Muscle of leg (tissue), 16 donors: ENCODE results near the gene GABRR1. TPM values are rescaled to one million over a fixed set of nuclear protein-coding genes. Genes with fewer than 3 reads are reported as not detected.

Source experiments
- DNase-seq: peaks from one replicate; pipeline ENCODE4 v3.0.0; 2013
- H3K27ac ChIP-seq: one replicate; pipeline ENCODE4 v1.5.1; 2013; ENCODE audit warnings: mild to moderate bottlenecking, low read length, control low read depth
- H3K27me3 ChIP-seq: one replicate; pipeline ENCODE4 v1.6.1; 2013; ENCODE audit warnings: low read length; ENCODE audit not compliant: control insufficient read depth, insufficient read depth
- H3K36me3 ChIP-seq: one replicate; pipeline ENCODE4 v1.6.1; 2013; ENCODE audit warnings: low read length; ENCODE audit not compliant: control insufficient read depth, insufficient read depth
- H3K4me1 ChIP-seq: one replicate; pipeline ENCODE4 v1.6.1; 2013; ENCODE audit warnings: low read length; ENCODE audit not compliant: control insufficient read depth, insufficient read depth
- H3K4me3 ChIP-seq: one replicate; pipeline ENCODE4 v1.5.1; 2013; ENCODE audit warnings: low read length, control low read depth
- H3K9me3 ChIP-seq: replicated peaks from 2 replicates; pipeline ENCODE4 v1.6.1; 2013; ENCODE audit warnings: low read depth, low read length; ENCODE audit not compliant: control insufficient read depth
- WGBS: methylation state at CpG from one replicate; pipeline ENCODE4 v1.1.5; 2013; ENCODE audit warnings: missing lambda C conversion rate; ENCODE audit not compliant: insufficient coverage; 5-methylcytosine and 5-hydroxymethylcytosine counted together
- long read RNA-seq, 11 donors: transcript quantifications; one replicate each; lab custom pipeline, GENCODE V29; 2026
- polyA plus RNA-seq, 8 donors: library from polyadenylated mRNA; unstranded; fragments of 120-200 nt; gene quantifications; one replicate each; pipeline versions ENCODE4 v1.2.1 to v1.2.3, GENCODE V29; 2013; ENCODE audit warnings: inconsistent platforms in 1 of 8, low replicate concordance in 1 of 8; ENCODE audit not compliant: insufficient read length in 8 of 8, insufficient read depth in 1 of 8
- total RNA-seq: library from RNA; stranded (reverse); fragments of 120-200 nt; gene quantifications from one replicate; pipeline ENCODE4 v1.2.4, GENCODE V29; 2013

Gene GABRR1
- total RNA-seq: 0.40 TPM
- 1 to 10 TPM in 1 of 8 donors, under 1 TPM in 7; 0.47 to 1.1 (median 0.88) TPM for polyA plus RNA-seq
- long read RNA-seq, donor 1: 0 reads
- long read RNA-seq, donor 2: 0 reads
- long read RNA-seq, donor 3: 0 reads
- long read RNA-seq, donor 4: 0 reads
- long read RNA-seq, donor 5, partial matches to known transcripts: 0 of 1 reads
- long read RNA-seq, donor 5, other reads (novel, unspliced or antisense): 0 of 1 reads
- long read RNA-seq, donor 6: 0 reads
- long read RNA-seq, donor 7: 0 reads
- long read RNA-seq, donor 8: 0 reads
- long read RNA-seq, donor 9, partial matches to known transcripts: 150 of 156 reads
- long read RNA-seq, donor 9, other reads (novel, unspliced or antisense): 6 of 156 reads
- long read RNA-seq, donor 10: 0 reads
- long read RNA-seq, donor 11: 0 reads

DNA sequence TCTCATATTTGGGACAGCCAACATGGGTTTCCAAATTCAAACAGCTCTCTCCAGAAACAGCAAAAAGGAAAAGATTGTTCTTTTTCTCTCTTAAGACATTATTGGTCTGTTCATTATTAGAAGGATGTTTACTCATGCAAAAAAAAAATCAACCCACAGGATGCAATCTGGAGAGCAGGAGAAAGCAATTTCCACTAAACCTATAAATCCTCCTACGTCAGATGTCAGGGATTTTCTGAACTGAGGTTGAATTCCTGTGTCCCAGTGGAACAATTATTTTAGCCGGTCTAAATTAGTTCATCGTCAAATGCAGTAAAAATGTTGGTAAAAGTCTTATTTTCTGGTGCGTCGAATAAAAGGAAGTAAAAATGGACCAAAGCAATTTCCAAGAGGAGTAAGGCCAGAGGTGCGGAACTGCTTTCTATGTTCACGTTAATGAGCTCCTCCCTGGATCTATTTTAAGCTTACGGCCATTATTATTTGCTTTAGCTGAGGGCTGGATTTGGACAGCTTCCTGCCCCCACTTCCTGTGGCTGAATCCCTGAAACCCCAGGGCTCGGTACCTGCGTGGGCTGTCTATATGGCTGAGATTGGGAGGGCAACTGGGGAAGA lies at the start of gene GABRR1:
Gene GABRR1, minus strand, starts transcription at position 60 of the 612 bp plus-strand sequence. Its CDS starts 36 bp downstream, at position 24.
- no peaks in the 10 kb centered on the region for H3K9me3 ChIP-seq
- no peak within 1 kb of the TSS for H3K27ac ChIP-seq
- H3K36me3 ChIP-seq: no peaks in the 10 kb centered on the region
- no peak within 1 kb of the TSS for H3K4me3 ChIP-seq
- H3K27me3 ChIP-seq: no peaks in the 10 kb centered on the region
- H3K4me1 ChIP-seq: peaks cover 10% of the 10 kb centered on the region
- 7% methylated on average over 3 of the region's 10 CpGs for WGBS
- DNase-seq: peak; percentile 45

GRCh38 chr6:89264296-89264695 lies 47.1 kb upstream of the GABRR1 start:
- no peak overlapping the region for H3K27ac ChIP-seq
- H3K27me3 ChIP-seq: no peaks in the 10 kb centered on the region
- DNase-seq: no peak
- no peak overlapping the region for H3K4me3 ChIP-seq
- no peaks in the 10 kb centered on the region for H3K9me3 ChIP-seq
- no peaks in the 10 kb centered on the region for H3K36me3 ChIP-seq
- 95% methylated on average over 16 of the region's 20 CpGs for WGBS
- peaks cover 7% of the 10 kb centered on the region for H3K4me1 ChIP-seq

DNA sequence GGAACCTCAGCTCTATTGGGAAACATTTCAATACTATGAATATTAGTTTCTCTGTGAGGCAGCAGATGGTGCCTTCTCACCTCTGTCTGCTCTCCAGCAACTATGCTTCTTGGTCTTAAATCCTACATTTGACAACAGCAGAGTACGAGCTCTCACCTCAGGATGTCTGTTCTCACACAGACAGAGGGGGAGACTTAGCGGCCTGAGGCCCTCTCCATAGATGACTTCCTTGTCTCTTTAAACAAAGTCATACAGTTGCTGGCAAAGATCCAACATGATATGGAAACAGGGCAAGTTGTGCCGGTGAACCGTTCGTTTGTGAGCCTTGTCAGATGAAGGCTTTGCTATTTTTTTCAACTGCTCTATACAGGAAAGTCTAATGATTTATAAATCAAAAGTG lies 43.7 kb upstream of the GABRR1 start:
- no peaks in the 10 kb centered on the region for H3K9me3 ChIP-seq
- H3K4me3 ChIP-seq: no peak overlapping the region
- H3K4me1 ChIP-seq: peaks cover 7% of the 10 kb centered on the region
- H3K36me3 ChIP-seq: no peaks in the 10 kb centered on the region
- no peaks in the 10 kb centered on the region for H3K27me3 ChIP-seq
- peak; percentile 38 for DNase-seq
- 60% methylated on average over 1 of the region's 5 CpGs for WGBS
- no peak overlapping the region for H3K27ac ChIP-seq

DNA sequence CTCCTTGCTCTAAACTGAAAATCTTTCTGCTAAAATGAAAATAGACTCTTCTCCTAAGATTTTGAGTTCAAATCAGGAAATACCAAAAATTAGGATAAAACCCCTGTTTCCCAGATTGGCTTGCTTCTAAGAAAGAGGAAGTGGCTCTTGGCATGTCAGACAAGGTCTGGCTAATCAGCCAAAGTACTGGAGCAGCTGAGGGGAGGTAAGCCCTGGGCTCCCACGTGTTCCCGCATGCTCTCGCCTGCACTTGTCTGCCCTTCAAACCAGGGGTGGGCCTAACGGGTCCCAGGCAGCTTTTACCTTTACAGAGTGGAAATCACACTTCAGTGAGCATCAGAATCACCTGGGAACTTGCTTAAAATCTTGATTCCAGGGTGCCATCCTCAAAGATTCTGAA lies 43.2 kb upstream of the GABRR1 start:
- Histone ChIP-seq H3K36me3 (no peaks in the 10 kb centered on the region), H3K4me1 (peaks cover 7% of the 10 kb centered on the region), H3K4me3 (no peak overlapping the region), H3K9me3 (no peaks in the 10 kb centered on the region), H3K27me3 (no peaks in the 10 kb centered on the region), H3K27ac (no peak overlapping the region)
- WGBS: 70% methylated on average over 4 of the region's 4 CpGs
- DNase-seq: peak; percentile 7

GRCh38 chr6:89258912-89259311 lies 41.8 kb upstream of the GABRR1 start:
- peaks cover 7% of the 10 kb centered on the region for H3K4me1 ChIP-seq
- DNase-seq: no peak
- H3K36me3 ChIP-seq: no peaks in the 10 kb centered on the region
- H3K4me3 ChIP-seq: no peak overlapping the region
- no CpG with 5 or more reads among the region's 3 CpGs for WGBS
- H3K27ac ChIP-seq: no peak overlapping the region
- no peaks in the 10 kb centered on the region for H3K9me3 ChIP-seq
- no peaks in the 10 kb centered on the region for H3K27me3 ChIP-seq

- Histone ChIP-seq H3K36me3 (no peaks in the 10 kb centered on the region), H3K27me3 (no peaks in the 10 kb centered on the region), H3K4me3 (no peak overlapping the region), H3K27ac (no peak overlapping the region), H3K9me3 (no peaks in the 10 kb centered on the region), H3K4me1 (peaks cover 7% of the 10 kb centered on the region)
- no peak for DNase-seq
- 84% methylated on average over 2 of the region's 4 CpGs for WGBS
Measured at GRCh38 chr6:89257781-89258180, 40.6 kb upstream of the GABRR1 start.

GRCh38 chr6:89257346-89257745 lies 40.2 kb upstream of the GABRR1 start:
- peaks cover 7% of the 10 kb centered on the region for H3K4me1 ChIP-seq
- no peak for DNase-seq

GRCh38 chr6:89255417-89255816 lies 38.3 kb upstream of the GABRR1 start:
- no peaks in the 10 kb centered on the region for H3K27me3 ChIP-seq
- no peaks in the 10 kb centered on the region for H3K36me3 ChIP-seq
- no peak for DNase-seq
- no peak overlapping the region for H3K4me3 ChIP-seq
- no peak overlapping the region for H3K27ac ChIP-seq
- no peaks in the 10 kb centered on the region for H3K9me3 ChIP-seq
- WGBS: no CpG with 5 or more reads among the region's 4 CpGs
- H3K4me1 ChIP-seq: peaks cover 4% of the 10 kb centered on the region

More at GRCh38 chr6:89257346-89257745, 40.2 kb upstream of the GABRR1 start:
- H3K27ac ChIP-seq: no peak overlapping the region
- H3K27me3 ChIP-seq: no peaks in the 10 kb centered on the region
- H3K36me3 ChIP-seq: no peaks in the 10 kb centered on the region
- 74% methylated on average over 5 of the region's 6 CpGs for WGBS
- no peak overlapping the region for H3K4me3 ChIP-seq
- H3K9me3 ChIP-seq: no peaks in the 10 kb centered on the region

- no peaks in the 10 kb centered on the region for H3K36me3 ChIP-seq
- DNase-seq: no peak
- H3K4me3 ChIP-seq: no peak overlapping the region
- no peak overlapping the region for H3K27ac ChIP-seq
- H3K27me3 ChIP-seq: no peaks in the 10 kb centered on the region
- H3K9me3 ChIP-seq: no peaks in the 10 kb centered on the region
- H3K4me1 ChIP-seq: peaks cover 2% of the 10 kb centered on the region
Measured at GRCh38 chr6:89254569-89254968, 37.4 kb upstream of the GABRR1 start.

DNA sequence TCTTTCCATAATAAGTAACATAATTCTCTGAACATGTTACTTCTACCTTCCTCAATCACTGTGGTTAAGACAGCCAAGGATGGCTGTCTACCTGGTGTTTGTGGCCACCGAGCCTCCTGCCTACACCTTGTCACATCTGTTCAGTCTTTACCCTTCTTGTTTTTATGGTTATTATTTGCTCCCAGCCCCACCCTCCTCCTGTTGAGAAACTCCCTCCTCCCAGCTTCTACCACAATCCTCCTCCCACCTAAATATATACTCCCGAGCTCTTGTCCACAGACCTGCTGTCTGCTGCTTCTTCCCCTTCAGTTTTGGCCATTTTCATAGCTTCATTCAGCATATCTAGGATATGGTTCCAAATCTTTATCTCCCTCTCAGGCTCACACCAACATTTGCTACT lies 35.7 kb upstream of the GABRR1 start:
- Histone ChIP-seq H3K4me3 (no peak overlapping the region), H3K9me3 (no peaks in the 10 kb centered on the region), H3K4me1 (peaks cover 2% of the 10 kb centered on the region), H3K27ac (no peak overlapping the region), H3K36me3 (no peaks in the 10 kb centered on the region), H3K27me3 (no peaks in the 10 kb centered on the region)
- no peak for DNase-seq
- WGBS: 64% methylated on average over 2 of the region's 2 CpGs
